ENCODE data around the gene PPP2R2C.

The PPP2R2C gene

GRCh38 chr4:6441202-6441582 is 31.2 kb downstream of the PPP2R2C start:
- Histone ChIP-seq H3K27ac (replicated peaks) (no peak overlapping the region), H3K4me3 (replicated peaks; ENCODE audit: insufficient read depth, low read length) (no peak overlapping the region), H3K27me3 (ENCODE audit: insufficient read depth, poor library complexity, severe bottlenecking) (no peaks in the 10 kb centered on the region)
- TF ChIP-seq POLR2AphosphoS5 (IDR thresholded peaks at IDR 0.05; ENCODE audit: low read depth) (no peak), GABPA (IDR thresholded peaks at IDR 0.05; ENCODE audit: low read depth) (no peak), SPI1 (IDR thresholded peaks at IDR 0.05; ENCODE audit: borderline replicate concordance, low read depth) (no peak), REST (IDR thresholded peaks at IDR 0.05; ENCODE audit: insufficient replicate concordance, low read depth) (no peak), CTCF (IDR thresholded peaks at IDR 0.05; ENCODE audit: insufficient read depth, low read length) (no peak)
- no peak for DNase-seq (ENCODE audit: low read depth in 1 of 2, low spot score in 1 of 2)

- Histone ChIP-seq H3K4me3 (replicated peaks; ENCODE audit: insufficient read depth, low read length) (no peak overlapping the region), H3K27me3 (ENCODE audit: insufficient read depth, poor library complexity, severe bottlenecking) (no peaks in the 10 kb centered on the region), H3K27ac (replicated peaks) (no peak overlapping the region)
- no peak for DNase-seq (ENCODE audit: low read depth in 1 of 2, low spot score in 1 of 2)
- no peak for TF ChIP-seq GABPA (IDR thresholded peaks at IDR 0.05; ENCODE audit: low read depth)
- no peak for TF ChIP-seq REST (IDR thresholded peaks at IDR 0.05; ENCODE audit: insufficient replicate concordance, low read depth)
- TF ChIP-seq CTCF (IDR thresholded peaks at IDR 0.05; ENCODE audit: insufficient read depth, low read length): no peak
- TF ChIP-seq POLR2AphosphoS5 (IDR thresholded peaks at IDR 0.05; ENCODE audit: low read depth): no peak
- no peak for TF ChIP-seq SPI1 (IDR thresholded peaks at IDR 0.05; ENCODE audit: borderline replicate concordance, low read depth)
Measured at GRCh38 chr4:6440506-6441201, 31.8 kb downstream of the PPP2R2C start.

- Histone ChIP-seq H3K27me3 (ENCODE audit: insufficient read depth, poor library complexity, severe bottlenecking) (no peaks in the 10 kb centered on the region), H3K27ac (replicated peaks) (no peak overlapping the region), H3K4me3 (replicated peaks; ENCODE audit: insufficient read depth, low read length) (no peak overlapping the region)
- TF ChIP-seq POLR2AphosphoS5 (IDR thresholded peaks at IDR 0.05; ENCODE audit: low read depth) (no peak), GABPA (IDR thresholded peaks at IDR 0.05; ENCODE audit: low read depth) (no peak), SPI1 (IDR thresholded peaks at IDR 0.05; ENCODE audit: borderline replicate concordance, low read depth) (no peak), REST (IDR thresholded peaks at IDR 0.05; ENCODE audit: insufficient replicate concordance, low read depth) (no peak), CTCF (IDR thresholded peaks at IDR 0.05; ENCODE audit: insufficient read depth, low read length) (no peak)
- no peak for DNase-seq (ENCODE audit: low read depth in 1 of 2, low spot score in 1 of 2)
Measured at GRCh38 chr4:6439120-6439762, 33.2 kb downstream of the PPP2R2C start.

All from HL-60 (cell line).